Activated CD8-positive, alpha-beta memory T cell treated with anti-CD3 and anti-CD28 coated beads for 48 hours (primary cell): ENCODE data around the gene SCFD2.
"Not testable (repeated sequence)": the region's sequence is repeated elsewhere in the genome, so short reads cannot be mapped to it uniquely, and the experiment has no call there.

Experiments used
- DNase-seq, 3 experiments: peaks; one replicate each; pipeline ENCODE4 v3.0.0-alpha.2; 2020; ENCODE audit warnings: low read depth in 2 of 3, low spot score in 2 of 3

SCFD2 gene

DNA sequence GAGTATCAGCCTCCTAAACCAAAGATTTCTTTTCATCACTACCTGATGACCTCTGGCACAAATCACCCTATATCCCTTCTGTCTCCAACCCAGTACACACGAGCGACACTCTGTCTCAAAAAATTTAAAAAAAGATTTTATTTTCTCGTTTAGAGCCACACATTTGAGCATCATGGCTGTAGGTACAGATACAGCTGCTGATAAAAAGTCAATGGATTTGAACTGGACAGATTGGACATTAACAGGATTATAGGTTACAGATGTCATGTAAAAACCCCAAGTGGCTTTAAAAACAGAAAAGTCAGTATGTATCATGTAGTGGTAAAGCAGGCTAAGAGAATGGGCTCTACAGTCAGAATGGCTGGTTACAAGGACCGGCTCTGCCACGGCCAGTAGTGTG is 171.1 kb downstream of the SCFD2 start:
- no peak for DNase-seq

DNA sequence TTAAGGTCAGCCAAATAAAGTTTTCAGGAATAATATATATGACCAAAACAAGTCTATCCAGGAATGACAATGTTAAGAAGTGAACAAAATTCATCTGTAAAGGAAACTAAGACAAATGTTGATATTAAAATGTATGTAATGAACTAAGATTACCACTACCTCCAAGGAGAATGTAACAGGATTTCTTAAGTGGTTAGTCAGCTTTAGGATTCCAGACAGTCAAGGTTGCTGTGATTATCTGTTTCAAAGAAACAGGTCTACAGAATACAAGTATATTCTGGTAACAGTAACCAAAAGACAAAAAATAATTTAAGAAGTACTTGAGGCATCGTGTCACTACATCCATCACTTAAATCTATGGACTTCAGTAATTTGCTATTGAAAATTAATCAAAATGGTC is 172.8 kb downstream of the SCFD2 start:
- DNase-seq: no peak

DNA sequence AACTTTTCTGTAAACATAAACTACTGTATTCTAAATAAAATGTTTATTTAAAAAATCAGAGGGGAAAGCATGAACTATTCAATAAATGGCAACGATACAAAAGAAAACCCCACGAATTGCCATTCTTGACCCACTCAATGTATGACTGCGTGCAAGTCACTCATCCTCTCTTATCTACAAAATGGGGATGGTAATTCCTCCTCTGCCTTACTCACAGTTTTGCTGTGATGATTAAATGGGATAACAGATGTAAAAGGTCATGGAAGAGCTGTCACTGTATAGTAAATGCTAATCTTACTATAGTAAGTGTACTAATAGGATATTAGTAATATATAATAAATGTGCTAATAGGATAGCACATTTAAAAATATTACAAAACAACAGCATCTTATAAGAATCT is 173.4 kb downstream of the SCFD2 start:
- no peak for DNase-seq

DNA sequence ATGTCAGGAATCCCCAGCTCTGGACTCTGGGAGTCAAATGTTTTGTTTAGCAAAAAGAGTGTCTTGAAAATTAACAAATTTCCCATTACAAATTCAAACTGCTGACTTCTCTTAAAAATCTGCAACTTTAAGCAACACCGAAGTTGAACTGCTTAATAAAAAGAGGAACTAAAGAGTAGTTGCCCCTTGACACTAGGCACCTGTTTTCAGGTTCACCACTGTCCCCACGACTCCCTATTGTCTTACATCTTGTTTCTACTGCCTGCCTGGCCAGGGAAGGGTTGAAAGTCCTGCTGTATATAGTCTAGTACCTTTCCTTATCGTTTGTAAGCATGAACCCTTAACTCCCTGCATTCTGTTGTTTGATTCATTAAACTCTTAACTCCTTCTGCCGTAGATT is 173.9 kb downstream of the SCFD2 start:
- no peak for DNase-seq

DNA sequence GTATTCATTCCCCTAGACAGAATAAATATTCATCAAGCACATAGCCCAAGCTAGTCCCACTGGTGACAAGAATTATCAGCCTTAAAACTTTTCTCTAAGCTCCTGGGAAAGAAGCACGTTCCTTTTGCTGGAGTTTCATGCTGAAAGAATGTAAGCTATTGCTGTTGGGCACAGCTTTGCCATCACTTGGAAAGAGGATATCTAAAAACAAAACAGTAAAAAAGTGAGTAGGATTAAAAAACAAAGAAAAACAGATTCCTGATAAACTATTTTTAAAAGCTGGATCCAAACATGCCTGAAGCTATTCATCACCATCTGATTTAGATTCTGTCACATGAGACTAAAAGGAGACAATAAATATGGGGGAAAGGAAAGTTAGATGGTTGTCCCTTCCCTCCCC is 176.8 kb downstream of the SCFD2 start:
- DNase-seq: no peak

DNA sequence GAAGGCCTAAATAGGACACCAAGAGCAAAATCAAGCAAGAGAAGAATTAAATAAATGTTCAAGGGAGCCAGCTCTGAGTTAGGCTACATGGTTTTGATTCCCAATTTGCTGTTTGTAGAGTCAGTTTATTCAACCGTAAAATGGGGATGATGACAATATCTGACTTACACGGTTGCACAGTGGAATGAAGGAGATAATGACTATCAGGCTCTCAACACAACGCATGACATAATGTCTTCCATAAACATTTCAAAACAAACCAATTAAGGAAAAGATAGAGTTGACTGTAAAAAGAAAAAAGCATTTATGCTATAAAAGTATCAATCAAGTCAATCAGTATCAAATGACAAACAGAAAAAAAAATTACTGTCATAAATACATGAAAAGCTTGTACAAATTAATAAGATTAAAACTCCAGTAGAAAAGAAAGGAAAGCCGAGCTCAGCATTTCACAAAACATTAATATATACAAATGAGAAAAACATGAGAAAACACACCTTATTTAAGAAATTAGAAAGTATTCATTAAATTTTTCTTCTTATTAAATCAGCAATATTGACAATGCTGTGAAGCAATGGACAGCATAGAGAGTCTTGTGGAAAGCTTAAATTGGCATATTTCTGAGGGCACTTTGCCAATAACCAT is 179.0 kb downstream of the SCFD2 start:
- DNase-seq: no peak

DNA sequence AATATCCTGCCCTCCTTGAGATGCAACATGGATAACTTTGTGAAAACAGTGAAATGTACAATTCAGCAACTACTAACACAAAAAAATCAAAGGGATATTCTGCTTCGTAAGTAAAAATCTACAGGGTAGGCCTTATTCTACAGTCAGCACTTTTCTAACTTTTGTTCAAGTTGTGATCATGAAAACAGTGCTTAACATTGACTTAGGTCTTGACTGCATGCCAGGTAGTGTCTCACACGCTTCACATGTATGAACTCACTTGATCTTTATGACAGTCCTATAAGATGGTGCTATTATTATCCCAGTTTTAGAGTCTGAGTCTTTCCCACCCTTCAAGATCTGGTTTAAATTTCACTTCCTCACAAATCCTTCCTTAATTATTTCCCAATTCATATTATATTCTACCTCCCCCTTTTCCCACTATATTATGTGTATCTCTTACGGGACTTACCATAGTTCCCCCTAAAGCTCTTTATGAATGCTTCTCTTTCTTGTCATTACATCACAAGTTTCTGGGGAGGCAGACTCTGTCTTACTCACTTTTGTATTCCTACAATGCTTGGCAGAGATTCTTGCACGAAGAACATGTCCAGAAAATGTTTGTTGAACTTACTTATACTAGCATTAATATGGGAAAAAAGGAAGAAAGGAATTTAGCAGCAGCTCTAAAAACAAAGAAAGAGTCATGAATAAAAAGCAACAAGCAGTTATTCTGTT is 179.8 kb downstream of the SCFD2 start:
- no peak for DNase-seq

DNA sequence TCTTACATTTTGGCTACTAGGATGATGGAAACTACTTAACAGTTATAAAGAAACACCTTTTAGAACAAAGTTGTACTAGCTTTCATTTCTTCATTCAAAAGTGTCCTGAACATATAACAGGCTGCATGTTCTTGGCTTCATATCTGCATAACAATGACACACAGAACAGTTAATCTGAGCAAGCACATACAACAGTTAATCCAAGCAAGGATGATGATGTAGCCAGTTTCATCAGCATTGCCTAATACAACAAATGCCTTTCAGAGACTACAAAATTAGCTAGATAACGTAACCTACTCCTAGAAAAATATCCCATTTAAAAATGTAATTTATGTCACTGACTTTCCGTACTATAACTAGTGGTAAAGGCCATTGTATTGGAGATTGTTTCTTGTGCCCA is 182.1 kb downstream of the SCFD2 start:
- no peak for DNase-seq

DNA sequence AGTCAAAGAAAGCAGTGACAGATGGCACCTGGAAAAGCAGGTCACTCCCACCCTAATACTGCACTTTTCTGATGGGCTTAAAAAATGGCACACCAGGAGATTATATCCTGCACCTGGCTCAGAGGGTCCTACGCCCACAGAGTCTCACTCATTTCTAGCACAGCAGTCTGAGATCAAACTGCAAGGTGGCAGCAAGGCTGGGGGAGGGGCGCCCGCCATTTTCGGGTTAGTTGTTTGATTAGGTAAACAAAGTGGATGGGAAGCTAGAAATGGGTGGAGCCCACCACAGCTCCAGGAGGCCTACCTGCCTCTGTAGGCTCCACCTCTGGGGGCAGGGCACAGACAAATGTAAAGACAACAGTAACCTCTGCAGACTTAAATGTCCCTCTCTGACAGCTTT is 188.1 kb downstream of the SCFD2 start:
- not testable (repeated sequence) for DNase-seq

DNA sequence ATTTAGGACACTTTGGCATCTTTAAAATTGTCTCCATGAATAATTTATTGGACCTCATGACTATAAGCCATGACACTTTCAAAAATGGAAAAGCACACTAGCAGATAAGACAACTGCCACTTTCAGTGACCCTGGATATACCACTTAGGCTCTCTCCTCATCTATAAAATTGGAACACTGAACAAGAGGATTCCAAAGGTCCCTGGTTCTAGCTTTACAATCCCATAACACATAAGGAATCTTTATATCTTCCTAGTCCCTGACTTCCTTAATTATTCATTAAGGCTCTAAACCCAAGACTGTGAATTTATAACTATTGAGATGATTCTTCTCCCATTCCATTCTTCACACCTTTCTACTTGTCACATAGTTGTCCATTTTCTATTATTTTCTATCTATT is 190.2 kb downstream of the SCFD2 start:
- DNase-seq: no peak

DNA sequence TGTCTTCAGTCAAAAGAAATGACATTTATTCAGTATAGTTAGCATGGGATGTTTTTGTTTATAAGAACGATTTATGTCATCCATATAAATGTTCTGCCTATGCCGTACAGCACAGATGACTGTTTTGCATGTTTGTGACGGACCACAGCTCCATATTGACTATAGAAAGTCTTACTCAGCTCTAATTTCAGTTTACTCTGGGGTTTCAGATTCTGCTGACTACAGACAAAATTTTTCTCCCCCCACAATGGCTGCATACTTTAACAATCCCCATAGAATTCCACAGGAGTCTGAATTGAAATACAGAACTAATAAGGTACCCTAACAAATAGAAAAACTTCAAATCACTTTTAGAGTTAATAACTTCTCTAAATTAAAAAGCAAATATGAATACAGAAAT is 191.0 kb downstream of the SCFD2 start:
- DNase-seq: no peak

DNA sequence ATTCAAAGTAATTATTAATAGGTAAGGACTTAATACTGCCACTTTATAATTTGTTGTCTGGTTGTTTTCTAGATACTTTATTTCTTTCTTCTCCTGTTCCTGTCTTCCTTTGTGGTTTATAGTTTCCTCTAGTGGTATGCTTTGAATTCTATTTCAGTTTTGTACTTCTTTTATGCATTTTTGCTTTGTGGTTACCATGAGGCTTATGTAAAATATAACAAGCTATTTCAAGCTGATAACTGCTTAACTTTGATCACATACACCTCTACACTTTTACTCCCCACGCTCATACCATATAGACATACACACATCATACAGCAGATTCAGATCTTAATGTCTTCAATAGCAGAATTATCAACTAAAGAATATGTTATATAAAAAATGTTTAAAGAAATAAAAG is 192.3 kb downstream of the SCFD2 start:
- DNase-seq: no peak

DNA sequence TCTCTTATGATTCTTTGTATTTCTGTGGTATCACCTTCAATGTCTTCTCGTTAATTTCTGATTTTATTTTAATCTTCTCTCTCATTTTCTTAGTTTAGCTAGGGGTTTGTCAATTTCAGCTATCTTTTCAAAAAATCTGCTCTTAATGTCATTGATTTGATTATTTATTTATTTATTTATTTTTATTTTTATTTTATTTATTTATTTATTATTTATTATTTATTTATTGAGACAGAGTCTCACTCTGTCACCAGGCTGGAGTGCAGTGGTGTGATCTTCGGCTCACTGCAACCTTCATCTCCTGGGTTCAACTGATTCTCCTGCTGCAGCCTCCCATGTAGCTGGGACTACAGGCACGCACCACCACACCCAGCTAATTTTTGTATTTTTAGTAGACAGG is 194.1 kb downstream of the SCFD2 start:
- no peak for DNase-seq

DNA sequence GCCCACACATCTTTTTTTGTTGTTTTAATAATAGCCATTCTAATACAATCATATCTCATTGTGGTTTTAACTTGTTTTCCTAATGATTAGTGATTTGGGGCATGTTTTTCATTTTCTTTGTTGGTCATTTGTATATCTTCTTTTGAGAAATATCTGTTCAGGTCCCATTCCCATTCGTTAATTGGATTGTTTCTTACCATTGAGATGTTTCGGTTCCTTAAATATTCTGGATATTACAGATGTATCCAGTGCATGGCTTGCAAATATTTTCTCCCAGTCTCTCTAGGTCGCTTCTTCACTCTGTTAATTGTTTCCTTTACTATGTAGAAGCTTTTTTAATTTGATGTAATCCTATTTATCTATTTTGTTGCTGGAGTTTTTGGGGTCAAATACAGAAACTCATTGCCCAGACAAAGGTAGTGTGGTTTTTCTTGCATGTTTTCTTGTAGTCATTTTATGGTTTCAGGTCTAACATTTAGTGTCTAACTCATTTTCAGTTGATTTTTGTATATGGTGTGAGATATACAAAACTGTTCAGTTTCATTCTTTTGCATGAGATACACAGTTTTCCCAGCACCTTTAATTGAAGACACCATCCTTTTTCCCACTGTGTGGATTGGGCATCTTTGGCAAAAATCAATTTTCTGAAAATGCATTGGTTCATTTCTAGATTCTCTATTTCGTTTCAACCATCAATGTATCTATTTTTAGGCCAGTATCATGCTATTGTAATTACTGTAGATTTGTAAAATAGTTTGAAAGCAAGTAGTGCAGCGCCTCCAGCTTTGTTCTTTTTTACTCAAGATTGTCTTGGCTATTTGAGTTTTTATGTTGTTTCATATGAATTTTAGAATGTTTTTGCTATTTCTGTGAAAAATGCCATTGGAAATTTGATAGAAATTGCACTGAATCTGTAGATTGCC is 195.9 kb downstream of the SCFD2 start:
- no peak for DNase-seq

DNA sequence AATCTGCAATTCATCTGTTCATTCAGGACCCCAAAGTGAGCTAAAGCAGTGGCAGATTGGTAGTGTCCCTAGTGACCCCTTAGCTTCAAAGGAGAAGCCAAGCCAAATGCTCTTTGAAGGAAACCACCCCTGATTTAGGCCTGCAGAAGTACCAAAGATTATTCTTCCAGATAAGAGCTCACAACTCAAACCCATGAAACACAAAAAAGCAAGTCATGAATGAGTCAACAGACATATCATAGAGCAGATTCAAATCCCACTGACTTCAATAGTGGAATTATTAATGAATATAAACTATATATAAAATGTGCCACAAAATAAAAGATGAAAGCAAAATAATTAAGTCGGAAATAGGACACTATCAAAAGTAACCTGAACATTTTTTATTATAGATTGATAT is 197.6 kb downstream of the SCFD2 start:
- no peak for DNase-seq

DNA sequence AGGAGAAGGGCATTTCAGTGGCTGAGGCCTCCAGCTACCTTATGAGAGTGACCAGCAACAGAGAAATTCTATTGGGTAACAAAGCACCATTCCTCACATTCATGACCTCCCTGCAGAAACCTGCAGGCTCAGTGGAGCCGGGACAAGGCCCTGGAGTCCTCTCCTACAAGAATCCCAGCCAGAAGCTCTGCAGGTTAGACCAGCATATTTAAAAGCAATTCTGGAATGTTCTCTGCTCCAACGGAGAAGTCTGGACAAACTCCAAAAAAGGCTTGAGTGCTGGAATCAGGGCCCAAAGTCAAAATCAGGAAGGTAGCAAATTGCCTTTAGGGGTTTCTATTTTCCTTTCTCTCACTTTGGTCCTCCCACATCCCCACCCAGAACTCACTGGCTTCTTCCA is 202.9 kb downstream of the SCFD2 start:
- no peak for DNase-seq

DNA sequence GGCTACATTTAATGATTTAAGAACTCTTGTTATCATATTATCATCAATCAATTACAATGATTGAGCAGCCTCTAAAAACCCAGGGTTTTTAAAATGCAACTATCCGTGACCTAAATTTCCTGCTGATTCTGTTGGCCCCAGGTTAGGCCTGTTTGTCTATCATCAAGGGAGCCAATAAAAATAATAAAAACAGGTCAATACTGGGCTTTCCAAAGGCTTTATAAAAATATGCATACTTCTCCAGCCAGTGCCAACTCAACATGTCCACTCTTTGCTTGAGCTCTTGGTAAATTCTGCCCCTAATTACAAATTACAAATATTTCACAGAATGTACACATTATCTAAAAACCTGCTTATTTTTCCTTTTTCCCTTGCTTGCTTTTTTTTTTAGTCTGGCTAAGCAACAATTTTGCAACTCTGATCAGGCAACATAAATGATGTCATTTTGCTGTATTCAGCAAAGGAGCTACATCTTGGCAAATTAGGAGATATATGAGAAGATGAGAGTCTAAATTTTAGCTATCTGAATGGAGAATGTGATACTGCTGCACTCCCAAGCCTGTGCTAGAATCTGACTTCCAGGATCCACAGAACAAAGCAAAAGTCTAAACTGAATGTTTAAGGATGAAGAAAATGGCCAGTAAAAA is 204.0 kb downstream of the SCFD2 start:
- no peak for DNase-seq

DNA sequence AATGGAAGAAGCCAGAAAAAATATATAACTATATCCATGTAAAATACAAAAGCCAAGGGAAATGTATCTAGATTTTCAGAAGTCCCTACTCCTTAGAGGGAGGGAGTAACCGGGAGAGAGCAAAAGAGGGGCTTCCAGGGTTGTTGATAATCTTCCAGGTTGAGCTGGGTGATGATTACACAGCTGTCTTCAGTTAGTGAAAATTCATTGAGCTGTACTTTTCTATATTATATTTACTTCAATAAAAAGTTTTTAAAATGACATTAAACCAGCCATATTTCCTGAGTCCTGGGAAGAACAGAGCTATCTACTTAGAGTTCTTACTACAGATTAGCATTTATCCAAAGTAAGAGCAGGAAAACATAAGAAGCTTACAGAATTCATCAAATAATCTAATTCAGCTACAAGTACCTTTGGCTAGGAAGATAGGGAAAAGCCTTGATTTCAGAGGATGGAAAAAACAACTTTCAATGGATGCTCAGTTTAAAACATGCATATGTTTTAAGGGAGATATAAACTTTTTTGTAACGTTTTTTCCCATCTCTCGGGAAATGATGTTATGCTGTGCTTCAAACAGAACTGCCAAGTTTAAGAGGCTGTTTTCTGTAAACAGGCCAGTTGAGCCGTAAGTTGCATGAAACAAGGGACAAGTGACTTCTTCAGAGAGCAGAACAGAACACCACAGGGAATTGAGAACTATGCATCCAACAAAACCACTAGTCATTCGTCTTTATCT is 204.6 kb downstream of the SCFD2 start:
- DNase-seq: no peak

DNA sequence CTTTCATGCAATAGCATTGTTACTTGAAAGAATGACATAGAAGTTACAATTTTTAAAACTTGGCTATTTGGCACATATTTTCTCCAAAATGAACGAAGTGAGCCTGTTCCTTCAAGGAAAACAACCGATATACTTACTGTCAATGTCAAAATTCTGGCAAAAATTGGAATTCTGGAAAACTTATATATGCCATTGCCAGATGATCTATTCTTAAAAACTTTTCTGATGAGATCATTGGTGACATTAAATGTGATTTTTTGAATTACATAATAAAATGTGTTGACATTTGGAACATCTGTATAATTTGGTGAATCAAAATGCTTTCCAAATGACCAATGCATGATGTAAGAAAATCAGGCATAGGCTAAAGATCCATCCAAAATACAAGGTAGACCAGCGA is 209.0 kb downstream of the SCFD2 start:
- no peak for DNase-seq

DNA sequence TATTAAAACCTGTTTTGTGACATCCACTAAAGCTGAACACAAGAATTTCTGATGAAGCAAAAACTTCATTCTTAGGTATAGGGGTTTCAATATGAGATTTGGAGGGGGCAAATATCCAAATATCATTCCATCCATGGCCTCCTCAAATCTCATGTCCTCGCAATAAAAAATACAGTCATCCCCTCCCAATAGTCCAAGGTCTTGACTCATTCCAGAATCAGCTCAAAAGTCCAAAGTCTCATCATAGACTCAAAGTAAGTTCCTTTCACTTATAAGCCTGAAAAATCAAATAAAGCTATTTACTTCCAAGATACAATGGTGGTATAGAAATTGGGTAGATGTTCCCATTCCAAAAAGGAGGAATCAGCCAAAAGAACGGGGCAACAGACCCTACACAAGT is 213.4 kb downstream of the SCFD2 start:
- DNase-seq: no peak

DNA sequence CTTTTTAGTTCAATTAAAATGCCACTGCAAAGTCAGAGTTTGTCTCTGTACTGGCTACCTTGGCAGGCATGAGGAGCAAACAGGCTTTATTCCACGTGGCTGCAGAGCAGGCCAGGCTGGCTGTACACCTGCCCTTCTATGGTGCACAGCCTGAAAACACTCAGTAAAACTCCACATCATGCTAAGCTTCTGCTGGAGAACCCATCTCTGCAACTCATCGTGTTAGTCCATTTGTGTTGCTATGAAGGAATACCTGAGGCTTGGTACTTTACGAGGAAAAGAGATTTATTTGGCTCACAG is 214.4 kb downstream of the SCFD2 start:
- DNase-seq: no peak
